Right atrium auricular region (tissue), 2 donors: Measurements from ENCODE around the gene SEC24C. TPM values are rescaled to one million over a fixed set of nuclear protein-coding genes. Genes with fewer than 3 reads are reported as not detected.
A peak's percentile ranks its signal among the peaks of the same experiment; 100 is the strongest.
"Not testable (repeated sequence)": the region's sequence is repeated elsewhere in the genome, so short reads cannot be mapped to it uniquely, and the experiment has no call there.

Experiments
- DNase-seq: peaks from one replicate; pipeline ENCODE4 v3.0.0-alpha.2; 2019; ENCODE audit warnings: low spot score
- H3K27ac ChIP-seq, 2 donors: fragments of 200-600 bp; sonication (generic); 1 replicate in 1 of 2; 2 replicates in 1 of 2; pipeline ENCODE4 v1.5.1; 2016 to 2019
- H3K27me3 ChIP-seq, 2 donors: fragments of 200-600 bp; sonication (generic); one replicate each; pipeline versions ENCODE4 v1.5.1 to v1.6.0; 2017 to 2019
- H3K36me3 ChIP-seq: fragments of 200-600 bp; sonication (generic); one replicate; pipeline ENCODE4 v1.5.1; 2016
- H3K4me1 ChIP-seq, 2 donors: fragments of 200-600 bp; sonication (generic); one replicate each; pipeline versions ENCODE4 v1.5.1 to v1.6.0; 2017 to 2019
- H3K4me3 ChIP-seq, 2 donors: fragments of 200-600 bp; sonication (generic); 1 replicate in 1 of 2; 2 replicates in 1 of 2; pipeline ENCODE4 v1.5.1; 2017 to 2019; ENCODE audit warnings: mild to moderate bottlenecking in 1 of 2, moderate library complexity in 1 of 2
- H3K9me3 ChIP-seq, 2 donors: fragments of 200-600 bp; sonication (generic); one replicate each; pipeline ENCODE4 v1.5.1; 2019
- total RNA-seq, 2 donors: library from RNA; depleted of rRNA; stranded (reverse); fragments of >200 nt; gene quantifications; one replicate each; pipeline ENCODE4 v1.1.0, GENCODE V29; 2016
- TF ChIP-seq, protein P1 (sequence below), 2 donors: fragments of 200-600 bp; sonication (generic); IDR thresholded peaks; one replicate each; pipeline ENCODE4 v1.5.1; 2019; ENCODE audit warnings: antibody characterized with exemption in 2 of 2

SEC24C gene
- total RNA-seq, result 10 to 100 TPM; 38.5 to 51.8 TPM

DNA sequence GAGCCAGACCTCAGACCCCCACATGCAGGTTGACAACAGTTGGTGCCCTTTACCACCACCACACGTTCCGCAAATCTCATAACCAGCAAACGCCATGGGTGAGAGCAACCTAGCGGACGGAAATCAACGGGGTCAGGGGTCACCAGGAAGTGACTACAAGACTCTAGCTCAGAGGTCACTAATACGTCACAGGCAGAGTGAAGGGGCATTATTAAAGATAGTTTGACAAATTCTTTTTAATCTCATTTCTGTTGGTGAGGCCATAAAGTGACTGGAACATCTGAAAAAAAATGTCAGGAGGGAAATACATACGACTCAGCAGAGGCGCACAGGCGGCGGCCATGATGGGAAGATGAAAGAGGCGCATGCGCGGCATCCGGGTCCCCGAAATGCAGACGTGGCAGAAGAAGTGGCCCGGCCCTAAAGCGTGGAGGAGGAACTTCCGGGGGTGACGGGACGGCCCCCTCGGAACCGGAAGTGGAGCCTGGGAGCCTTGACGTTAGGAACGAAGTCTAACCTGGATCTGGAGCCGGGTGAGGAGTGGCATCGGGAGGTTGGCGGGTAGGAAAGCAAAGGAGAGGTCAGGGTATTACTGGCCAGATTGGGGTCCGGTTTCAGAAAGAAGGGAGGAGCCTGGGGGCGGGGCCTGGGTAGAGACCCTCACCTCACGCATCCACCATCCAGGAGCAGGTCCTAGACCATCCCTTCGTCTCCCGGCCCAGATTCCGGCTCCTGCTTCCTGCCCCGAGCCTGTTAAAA is at the start of gene SEC24C:
SEC24C (plus strand) TSS at position 468 of the 759 bp plus-strand sequence. CDS start 2,461 bp downstream, outside the sequence.
- Histone ChIP-seq H3K4me1 (peaks cover 0 to 44% of the 10 kb centered on the region in 2 donors), H3K9me3 (no peaks in the 10 kb centered on the region), H3K27me3 (no peaks in the 10 kb centered on the region), H3K27ac (peak within 1 kb of the TSS; percentile 87 to 90), H3K4me3 (peak within 1 kb of the TSS; percentile 90), H3K36me3 (peaks cover 27% of the 10 kb centered on the region)
- TF ChIP-seq, protein P1, sequence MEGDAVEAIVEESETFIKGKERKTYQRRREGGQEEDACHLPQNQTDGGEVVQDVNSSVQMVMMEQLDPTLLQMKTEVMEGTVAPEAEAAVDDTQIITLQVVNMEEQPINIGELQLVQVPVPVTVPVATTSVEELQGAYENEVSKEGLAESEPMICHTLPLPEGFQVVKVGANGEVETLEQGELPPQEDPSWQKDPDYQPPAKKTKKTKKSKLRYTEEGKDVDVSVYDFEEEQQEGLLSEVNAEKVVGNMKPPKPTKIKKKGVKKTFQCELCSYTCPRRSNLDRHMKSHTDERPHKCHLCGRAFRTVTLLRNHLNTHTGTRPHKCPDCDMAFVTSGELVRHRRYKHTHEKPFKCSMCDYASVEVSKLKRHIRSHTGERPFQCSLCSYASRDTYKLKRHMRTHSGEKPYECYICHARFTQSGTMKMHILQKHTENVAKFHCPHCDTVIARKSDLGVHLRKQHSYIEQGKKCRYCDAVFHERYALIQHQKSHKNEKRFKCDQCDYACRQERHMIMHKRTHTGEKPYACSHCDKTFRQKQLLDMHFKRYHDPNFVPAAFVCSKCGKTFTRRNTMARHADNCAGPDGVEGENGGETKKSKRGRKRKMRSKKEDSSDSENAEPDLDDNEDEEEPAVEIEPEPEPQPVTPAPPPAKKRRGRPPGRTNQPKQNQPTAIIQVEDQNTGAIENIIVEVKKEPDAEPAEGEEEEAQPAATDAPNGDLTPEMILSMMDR (IDR thresholded peaks at IDR 0.05), result no peak
- DNase-seq, result peak; percentile 98

DNA sequence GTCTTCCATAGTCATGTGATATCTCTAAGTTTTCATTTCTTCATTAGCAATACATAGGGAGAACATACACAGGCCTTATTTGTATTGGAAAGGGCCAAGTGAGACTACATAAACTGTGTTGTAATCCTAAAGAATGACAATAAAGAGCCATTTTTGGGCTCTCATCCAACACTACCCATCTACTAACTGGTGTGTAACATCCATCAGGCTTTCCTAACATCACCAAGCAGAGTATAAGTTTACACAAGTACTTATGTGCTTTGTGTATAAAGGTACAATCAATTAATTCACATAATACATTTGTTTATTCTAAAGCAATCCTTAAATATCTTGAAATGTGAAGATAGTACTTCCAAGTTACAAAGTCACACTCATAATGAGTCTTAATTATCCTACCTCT is 48.9 kb upstream of the SEC24C start:
- DNase-seq, H3K27ac ChIP-seq, H3K27me3 ChIP-seq, H3K9me3 ChIP-seq, H3K4me3 ChIP-seq, H3K36me3 ChIP-seq, H3K4me1 ChIP-seq: not testable (repeated sequence)

DNA sequence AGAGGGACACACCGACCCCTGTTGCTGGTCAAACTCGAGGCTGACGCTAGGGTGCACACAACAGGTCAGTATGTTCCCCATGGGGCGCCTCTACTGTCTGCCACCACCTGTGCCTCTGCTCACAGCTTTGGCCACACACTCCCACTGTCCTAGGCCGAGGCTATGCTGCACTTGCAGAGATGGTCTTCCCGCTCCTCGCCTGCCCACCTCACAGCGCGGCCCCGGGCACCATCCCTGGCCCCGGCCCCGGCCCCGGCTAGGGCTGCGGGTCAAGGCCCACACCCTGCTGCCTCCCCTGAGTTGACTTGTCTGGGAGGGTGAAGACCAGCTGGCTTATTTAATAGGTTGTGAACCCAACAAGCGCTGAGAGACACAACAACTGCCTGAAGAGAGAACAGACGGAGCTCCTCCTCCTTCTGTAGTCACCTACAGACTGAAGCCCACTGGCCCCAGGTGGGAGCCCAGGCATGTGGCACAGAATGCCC is 46.5 kb upstream of the SEC24C start, which contains the start of gene AGAP5:
AGAP5 (minus strand) TSS at position 435 of the 485 bp plus-strand sequence; CDS start at position 81, 354 bp downstream.
- H3K4me3 ChIP-seq, H3K4me1 ChIP-seq, H3K36me3 ChIP-seq, DNase-seq, H3K27ac ChIP-seq, H3K27me3 ChIP-seq, H3K9me3 ChIP-seq: not testable (repeated sequence)

DNA sequence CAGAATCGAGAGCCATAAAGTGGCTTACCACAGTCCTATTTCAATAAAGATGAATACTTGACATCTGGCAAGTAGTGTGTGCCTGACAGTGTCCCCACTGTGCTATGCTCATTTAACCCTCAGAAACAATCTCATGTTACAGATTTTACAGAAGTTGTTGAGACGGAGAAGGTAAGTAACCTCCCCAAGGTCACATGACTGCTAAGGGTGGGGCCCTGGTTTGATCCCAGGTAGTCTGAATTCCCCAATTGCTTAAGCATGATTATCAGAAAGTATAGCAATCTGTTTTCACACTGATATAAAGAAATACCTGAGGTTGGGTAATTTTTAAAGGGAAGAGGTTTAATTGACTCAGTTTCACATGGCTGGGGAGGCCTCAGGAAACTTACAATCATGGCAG is 45.4 kb upstream of the SEC24C start:
- not testable (repeated sequence) for H3K4me1 ChIP-seq, H3K27me3 ChIP-seq, DNase-seq, H3K9me3 ChIP-seq, H3K27ac ChIP-seq, H3K4me3 ChIP-seq, H3K36me3 ChIP-seq

GRCh38 chr10:73703924-73704323 is 40.2 kb upstream of the SEC24C start:
- not testable (repeated sequence) for H3K4me3 ChIP-seq, H3K27me3 ChIP-seq, H3K4me1 ChIP-seq, H3K36me3 ChIP-seq, DNase-seq, H3K27ac ChIP-seq, H3K9me3 ChIP-seq

DNA sequence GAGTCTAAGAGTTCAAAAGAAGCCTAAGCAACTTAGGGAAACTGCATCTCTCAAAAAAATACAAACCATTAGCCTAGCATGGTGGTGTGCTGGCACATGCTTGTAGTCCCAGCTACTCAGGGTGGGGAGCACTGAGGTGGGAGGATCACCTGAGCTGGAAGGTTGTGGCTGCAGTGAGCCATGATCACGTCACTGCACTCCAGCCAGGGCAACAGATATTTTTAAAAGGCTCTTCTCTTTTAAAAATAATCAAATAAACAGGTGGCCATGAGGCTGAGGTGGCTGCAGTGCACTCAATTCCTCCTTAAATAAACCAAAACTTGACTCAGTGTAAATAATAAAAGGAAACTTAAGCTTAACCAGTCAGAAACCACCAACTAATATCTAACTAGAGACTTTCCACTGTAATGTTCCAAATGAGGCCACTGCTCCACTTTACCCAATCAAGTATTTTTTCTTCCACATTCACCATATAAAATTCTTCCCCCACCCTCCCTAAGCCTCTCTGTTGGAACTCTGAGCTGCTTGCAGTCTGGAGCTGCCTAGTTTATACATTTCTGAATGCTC is 38.6 kb upstream of the SEC24C start:
- DNase-seq, H3K9me3 ChIP-seq, H3K36me3 ChIP-seq, H3K4me3 ChIP-seq, H3K4me1 ChIP-seq, H3K27ac ChIP-seq, H3K27me3 ChIP-seq: not testable (repeated sequence)

DNA sequence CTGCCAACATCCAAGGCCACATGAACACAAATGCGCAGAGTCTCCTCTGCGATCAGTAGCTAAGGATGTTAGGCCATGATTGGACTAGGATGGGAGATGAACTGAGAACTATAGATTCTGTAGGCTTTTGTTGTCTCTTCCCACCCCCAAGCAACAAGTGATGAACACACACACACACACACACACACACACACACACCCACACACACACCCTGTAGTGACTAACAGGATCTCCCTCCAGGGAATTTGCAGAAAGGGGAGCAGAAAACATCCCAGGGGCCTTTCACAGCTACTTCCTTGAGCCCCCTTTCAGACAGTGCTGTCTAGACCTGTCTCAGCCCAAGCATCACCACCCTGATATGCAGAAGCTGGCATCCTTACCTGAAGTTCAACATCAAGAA is 37.7 kb upstream of the SEC24C start:
- DNase-seq, H3K4me3 ChIP-seq, H3K9me3 ChIP-seq, H3K27me3 ChIP-seq, H3K27ac ChIP-seq, H3K4me1 ChIP-seq, H3K36me3 ChIP-seq: not testable (repeated sequence)

DNA sequence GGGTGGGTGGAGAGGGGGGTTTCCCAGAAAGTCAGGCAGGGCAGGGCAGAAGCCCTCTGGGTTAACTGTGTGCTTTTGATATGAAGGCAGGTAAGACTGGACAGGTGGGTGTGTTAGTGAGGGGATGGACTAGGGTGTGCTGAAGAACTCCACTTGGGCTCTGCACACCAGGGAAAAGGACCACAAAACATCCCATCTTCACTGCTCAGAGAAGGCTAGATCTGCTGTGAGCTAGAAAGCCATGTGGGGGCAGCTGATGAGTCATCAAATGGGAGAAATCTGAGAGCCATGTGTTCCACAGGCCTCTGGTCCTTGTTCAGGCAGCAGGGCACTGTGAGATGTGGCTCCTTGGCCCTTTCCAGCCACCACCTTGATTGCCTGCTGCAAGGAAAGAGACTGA is 36.5 kb upstream of the SEC24C start:
- not testable (repeated sequence) for H3K27me3 ChIP-seq, H3K27ac ChIP-seq, H3K4me1 ChIP-seq, H3K4me3 ChIP-seq, H3K36me3 ChIP-seq, DNase-seq, H3K9me3 ChIP-seq

DNA sequence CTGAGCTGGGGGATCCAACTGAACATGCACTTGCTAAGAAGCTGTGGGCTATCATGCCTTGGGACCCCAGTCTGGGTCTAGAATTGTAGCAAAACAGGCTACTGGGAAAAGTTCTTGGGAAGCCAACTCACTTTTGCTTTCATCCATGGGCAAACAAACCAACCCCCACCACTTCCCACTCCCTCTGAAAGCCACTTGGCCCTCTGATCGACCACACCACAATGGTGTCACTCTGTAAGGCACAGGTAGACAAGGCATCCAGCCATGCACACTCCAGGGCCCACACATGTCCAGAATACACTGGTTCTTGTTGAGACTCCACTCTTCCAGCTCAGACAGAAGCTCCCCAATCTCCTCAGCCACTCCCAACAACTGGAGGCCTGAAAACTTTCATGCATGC is 36.0 kb upstream of the SEC24C start:
- DNase-seq, H3K9me3 ChIP-seq, H3K27ac ChIP-seq, H3K4me1 ChIP-seq, H3K27me3 ChIP-seq, H3K36me3 ChIP-seq, H3K4me3 ChIP-seq: not testable (repeated sequence)

DNA sequence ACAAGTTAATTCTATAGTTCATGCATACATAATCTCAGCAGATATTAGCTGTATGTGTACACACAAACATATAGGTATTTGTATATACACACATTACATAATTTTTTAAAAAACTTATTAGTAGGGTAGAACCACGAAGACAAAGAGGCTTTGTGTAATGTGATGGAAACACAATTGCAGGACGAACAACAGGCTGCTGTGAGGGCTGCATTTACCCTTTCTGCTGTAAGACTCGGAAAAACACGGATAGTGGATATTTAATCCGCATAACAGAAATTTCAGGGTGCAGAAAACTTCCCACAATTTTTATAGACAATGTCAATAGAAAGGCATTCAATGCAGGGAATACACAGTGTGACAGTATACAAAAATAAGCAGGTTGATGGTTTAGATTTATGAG is 32.5 kb upstream of the SEC24C start:
- not testable (repeated sequence) for H3K9me3 ChIP-seq, H3K4me1 ChIP-seq, H3K27ac ChIP-seq, H3K27me3 ChIP-seq, DNase-seq, H3K4me3 ChIP-seq
- H3K36me3 ChIP-seq, result peaks cover 23% of the 10 kb centered on the region

- H3K4me1 ChIP-seq, H3K9me3 ChIP-seq, H3K27me3 ChIP-seq, H3K27ac ChIP-seq, DNase-seq, H3K4me3 ChIP-seq: not testable (repeated sequence)
- H3K36me3 ChIP-seq, result peaks cover 41% of the 10 kb centered on the region
Measured at GRCh38 chr10:73713912-73714311, 30.3 kb upstream of the SEC24C start.

DNA sequence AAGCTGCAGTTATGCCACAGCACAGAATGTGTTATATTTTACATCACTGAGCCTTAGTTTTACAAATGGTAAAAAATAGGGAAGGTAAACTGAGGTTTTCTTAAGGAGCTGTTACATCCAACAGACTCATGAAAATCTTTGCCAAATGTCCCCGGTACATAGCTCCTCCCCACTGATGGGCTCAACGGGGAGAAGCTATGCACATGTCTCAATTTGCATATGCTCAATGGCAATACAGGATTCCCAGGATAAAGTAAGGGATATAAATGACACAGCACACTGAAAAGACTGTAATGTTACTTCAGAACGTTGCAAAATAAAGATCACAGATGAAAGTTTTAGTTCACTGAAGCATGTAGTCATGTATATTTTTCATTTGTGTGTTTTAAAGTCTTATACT is 29.7 kb upstream of the SEC24C start:
- H3K36me3 ChIP-seq, result peaks cover 47% of the 10 kb centered on the region
- not testable (repeated sequence) for H3K27me3 ChIP-seq, H3K4me1 ChIP-seq, H3K4me3 ChIP-seq, H3K9me3 ChIP-seq, DNase-seq, H3K27ac ChIP-seq

DNA sequence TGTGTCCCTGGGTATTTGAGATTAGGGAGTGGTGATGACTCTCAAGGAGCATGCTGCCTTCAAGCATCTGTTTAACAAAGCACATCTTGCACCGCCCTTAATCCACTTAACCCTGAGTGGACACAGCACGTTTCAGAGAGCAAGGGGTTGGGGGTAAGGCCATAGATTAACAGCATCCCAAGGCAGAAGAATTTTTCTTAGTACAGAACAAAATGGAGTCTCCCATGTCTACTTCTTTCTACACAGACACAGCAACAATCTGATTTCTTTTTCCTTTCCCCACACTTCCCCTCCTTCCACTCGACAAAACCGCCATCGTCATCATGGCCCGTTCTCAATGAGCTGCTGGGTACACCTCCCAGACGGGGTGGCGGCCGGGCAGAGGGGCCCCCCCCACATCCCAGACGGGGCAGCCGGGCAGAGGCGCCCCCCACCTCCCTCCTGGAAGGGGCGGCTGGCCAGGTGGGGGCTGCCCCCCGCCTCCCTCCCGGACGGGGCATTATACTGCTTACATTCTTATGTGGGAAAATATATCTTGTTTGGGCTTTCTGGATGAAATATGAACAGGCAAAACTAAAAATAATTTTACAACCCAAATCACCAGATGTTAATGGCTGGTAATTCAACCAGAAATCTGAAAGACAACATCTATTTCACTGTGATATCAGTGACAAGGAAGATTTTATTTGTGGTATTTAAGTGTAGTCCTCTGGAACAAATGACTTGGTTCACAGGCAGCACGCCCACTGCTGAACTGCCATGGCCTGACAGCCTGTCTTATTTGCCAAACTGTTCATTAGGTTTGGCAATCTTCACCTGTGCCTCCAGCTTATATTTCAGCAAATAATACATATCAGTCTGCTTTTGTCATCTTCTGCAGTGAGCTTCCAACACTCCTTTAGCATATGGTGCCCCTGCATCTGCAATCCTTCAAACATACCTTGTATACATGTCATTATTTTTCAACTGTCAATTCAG is 28.7 kb upstream of the SEC24C start:
- H3K27me3 ChIP-seq, H3K27ac ChIP-seq, H3K9me3 ChIP-seq, DNase-seq, H3K4me3 ChIP-seq, H3K4me1 ChIP-seq: not testable (repeated sequence)
- peaks cover 56% of the 10 kb centered on the region for H3K36me3 ChIP-seq
